Dermis microvascular lymphatic vessel endothelial cell (primary cell): ENCODE measurements around the gene MX2. TPM values are rescaled to one million over a fixed set of nuclear protein-coding genes. Genes with fewer than 3 reads are reported as not detected.

Experiments used
- total RNA-seq: library from RNA; depleted of rRNA; stranded (reverse); fragments of >200 nt; gene quantifications from 2 replicates; pipeline ENCODE4 v1.2.1, GENCODE V29; 2014

The MX2 gene
- total RNA-seq, 1 donor from 2014 or later: 0.39 TPM

Other genes with a start within 250 kb of the MX2 start
- gene BACE2, start 193.9 kb upstream of the MX2 start, total RNA-seq: 196 and 425 TPM in 2 replicates
- gene FAM3B, start 45.2 kb upstream of the MX2 start, total RNA-seq: not detected in 2 replicates
- gene MX1, start 64.2 kb downstream of the MX2 start, total RNA-seq: 3.5 and 6.7 TPM in 2 replicates
- gene TMPRSS2, start 146.1 kb downstream of the MX2 start, total RNA-seq: not detected in 2 replicates